ENCODE results near the gene GALNT15.

- no peak for TF ChIP-seq ZNF274 (IDR thresholded peaks at IDR 0.05; ENCODE audit: low read depth, low read length)
- TF ChIP-seq YY1 (IDR thresholded peaks at IDR 0.05; ENCODE audit: insufficient read depth, insufficient read length): no peak
- no peak for TF ChIP-seq SUZ12 (IDR thresholded peaks at IDR 0.05; ENCODE audit: extremely low read depth, insufficient read depth, insufficient read length)
Observed at GRCh38 chr3:16171009-16171408, 3.5 kb upstream of the GALNT15 start.

Data from NT2/D1 (cell line).